GM21825 (cell line): ENCODE measurements around the gene TMEM53.

Experiments
- ATAC-seq: cut with Tn5 transposase; IDR thresholded peaks from one replicate; pipeline ENCODE4 v1.9.1; 2021; ENCODE audit warnings: mild to moderate bottlenecking, moderate library complexity; ENCODE audit not compliant: unreplicated experiment

Gene TMEM53

GRCh38 chr1:44648529-44649250, 25.6 kb downstream of the TMEM53 start:
- no peak for ATAC-seq

GRCh38 chr1:44647896-44648295, 26.4 kb downstream of the TMEM53 start:
- no peak for ATAC-seq

- no peak for ATAC-seq
Observed at GRCh38 chr1:44646261-44647110, 27.8 kb downstream of the TMEM53 start.

GRCh38 chr1:44645476-44646244, 28.6 kb downstream of the TMEM53 start:
- ATAC-seq: no peak

- ATAC-seq: no peak
Observed at GRCh38 chr1:44644806-44645205, 29.5 kb downstream of the TMEM53 start.

- ATAC-seq: no peak
Observed at GRCh38 chr1:44643721-44644334, 30.5 kb downstream of the TMEM53 start.

- no peak for ATAC-seq
Observed at GRCh38 chr1:44642925-44643324, 31.4 kb downstream of the TMEM53 start.

- ATAC-seq: no peak
Observed at GRCh38 chr1:44642255-44642654, 32.0 kb downstream of the TMEM53 start.

GRCh38 chr1:44641126-44642102, 32.9 kb downstream of the TMEM53 start:
- ATAC-seq: no peak

GRCh38 chr1:44640200-44640853, 34.0 kb downstream of the TMEM53 start:
- no peak for ATAC-seq

- no peak for ATAC-seq
Observed at GRCh38 chr1:44637702-44638411, 36.4 kb downstream of the TMEM53 start.

GRCh38 chr1:44636688-44637598, 37.3 kb downstream of the TMEM53 start:
- ATAC-seq: no peak

- ATAC-seq: no peak
Observed at GRCh38 chr1:44636083-44636687, 38.1 kb downstream of the TMEM53 start.

- no peak for ATAC-seq
Observed at GRCh38 chr1:44635439-44635838, 38.8 kb downstream of the TMEM53 start.

- ATAC-seq: no peak
Observed at GRCh38 chr1:44634606-44635189, 39.6 kb downstream of the TMEM53 start.

- no peak for ATAC-seq
Observed at GRCh38 chr1:44632598-44632997, 41.7 kb downstream of the TMEM53 start.
